GM19193 (cell line): Measurements from ENCODE around the gene MRPL30.

Source experiments
- POLR2A ChIP-seq: IDR thresholded peaks from 4 replicates; pipeline ENCODE4 v1.6.1; 2011; ENCODE audit not compliant: insufficient read depth, insufficient read length; ENCODE audit errors: extremely low read depth

MRPL30 gene

DNA sequence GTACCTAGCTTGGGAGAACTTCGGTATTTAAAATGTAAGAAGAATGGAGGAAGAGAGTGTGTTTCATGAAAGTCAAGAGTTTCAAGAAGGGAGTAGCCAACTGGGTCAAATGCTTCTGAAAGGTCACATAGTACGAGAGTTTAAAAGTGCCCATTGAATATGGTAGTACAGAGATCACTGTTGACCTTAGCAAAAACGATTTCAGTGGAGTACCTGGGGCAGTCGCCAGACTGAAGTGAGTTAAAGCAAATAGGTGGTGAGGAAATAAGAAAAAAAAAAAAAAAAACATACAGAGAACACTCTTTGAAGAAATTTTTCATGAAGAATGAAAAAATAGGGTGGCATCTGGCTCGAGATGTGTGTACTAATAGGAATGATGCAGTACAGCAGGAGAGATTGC, 14.8 kb upstream of the MRPL30 start:
- TF ChIP-seq POLR2A, result no peak

DNA sequence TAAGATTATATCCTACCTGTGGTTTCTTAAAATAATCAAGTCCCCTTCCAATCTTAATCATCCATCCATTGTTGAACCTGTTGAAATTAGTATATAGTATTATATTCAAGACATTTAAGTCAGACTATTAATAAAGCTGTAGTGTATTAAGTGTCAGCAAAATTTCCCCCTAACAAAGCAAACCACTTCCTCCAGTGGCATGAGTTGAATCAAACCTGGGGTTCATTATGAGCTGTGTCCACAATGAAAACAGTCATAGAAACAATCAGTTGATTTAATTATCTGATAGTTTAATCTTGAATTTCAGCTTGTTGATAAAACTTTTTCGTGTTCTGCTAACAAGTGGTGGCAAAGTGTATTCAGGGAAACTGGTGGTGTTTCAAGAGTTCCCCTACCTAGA, 11.4 kb upstream of the MRPL30 start:
- TF ChIP-seq POLR2A, result no peak

DNA sequence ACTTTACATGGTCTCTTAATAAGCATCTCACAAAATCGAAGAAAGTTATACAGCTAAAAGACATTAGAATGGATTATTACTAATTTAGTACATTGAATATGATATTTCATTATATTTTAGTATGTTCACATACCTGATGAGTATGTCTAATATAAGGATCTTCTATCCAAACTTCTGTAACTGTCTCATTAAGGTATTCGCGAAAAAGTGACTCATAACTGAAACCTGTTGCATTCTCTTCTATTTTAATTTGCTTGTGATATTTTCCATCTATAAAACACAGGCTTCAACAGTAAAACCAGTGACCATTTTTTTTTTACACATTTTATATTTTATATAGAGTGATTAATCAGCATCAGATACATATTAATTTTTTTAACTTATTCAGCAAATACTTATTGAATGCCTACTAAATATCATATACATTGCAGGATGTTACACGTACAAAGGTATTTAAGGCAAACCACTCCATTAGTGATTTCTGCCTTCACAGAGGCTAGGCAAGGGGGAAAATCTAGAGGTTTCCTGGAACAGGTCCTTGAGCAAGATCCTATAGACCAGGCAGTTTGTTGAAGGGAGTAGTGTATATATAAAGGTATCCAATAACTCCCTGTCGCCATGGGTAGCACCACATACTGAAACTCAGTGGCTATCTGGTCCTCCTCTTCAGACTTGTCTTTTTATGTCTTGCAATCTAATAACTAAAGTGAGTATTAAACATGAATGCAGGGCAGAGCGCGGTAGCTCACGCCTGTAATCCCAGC, 9.4 kb upstream of the MRPL30 start:
- no peak for TF ChIP-seq POLR2A

DNA sequence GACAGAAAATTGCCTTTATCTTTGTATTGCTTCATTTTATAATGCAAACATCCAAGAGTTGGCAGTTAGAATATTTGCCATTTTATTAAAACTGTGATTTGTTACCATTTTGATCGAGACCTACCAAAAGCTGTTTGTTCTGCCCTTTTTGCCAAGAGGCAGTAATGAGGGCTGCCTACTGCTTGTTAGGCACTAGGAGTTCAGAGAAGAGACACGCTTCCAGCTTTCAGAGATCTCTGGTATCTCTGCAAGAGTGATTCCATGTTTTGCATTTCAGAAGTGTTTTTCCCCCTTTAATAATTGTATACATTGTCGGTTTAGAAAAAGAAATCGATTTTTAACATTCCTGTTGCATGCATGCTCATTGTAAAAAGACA, 628 bp downstream of the MRPL30 start:
- no peak for TF ChIP-seq POLR2A

DNA sequence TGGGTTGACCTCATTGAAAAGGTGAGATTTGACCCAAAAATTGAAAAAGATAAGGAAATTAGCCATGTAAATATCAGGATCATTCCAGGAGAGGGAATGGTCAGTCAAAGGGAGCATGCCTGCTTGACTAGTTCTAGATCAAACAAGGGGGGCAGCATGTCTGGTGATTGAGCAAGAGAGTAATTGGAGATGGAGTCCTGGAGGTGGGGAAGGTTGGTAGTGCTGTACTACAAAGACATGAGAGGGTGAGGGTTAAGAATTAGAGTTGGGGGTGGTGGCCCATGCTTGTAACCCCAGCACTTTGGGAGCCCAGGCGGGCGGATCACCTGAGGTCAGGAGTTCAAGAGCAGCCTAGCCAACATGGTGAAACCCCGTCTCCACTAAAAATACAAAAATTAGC, 2.0 kb downstream of the MRPL30 start:
- TF ChIP-seq POLR2A, result no peak

DNA sequence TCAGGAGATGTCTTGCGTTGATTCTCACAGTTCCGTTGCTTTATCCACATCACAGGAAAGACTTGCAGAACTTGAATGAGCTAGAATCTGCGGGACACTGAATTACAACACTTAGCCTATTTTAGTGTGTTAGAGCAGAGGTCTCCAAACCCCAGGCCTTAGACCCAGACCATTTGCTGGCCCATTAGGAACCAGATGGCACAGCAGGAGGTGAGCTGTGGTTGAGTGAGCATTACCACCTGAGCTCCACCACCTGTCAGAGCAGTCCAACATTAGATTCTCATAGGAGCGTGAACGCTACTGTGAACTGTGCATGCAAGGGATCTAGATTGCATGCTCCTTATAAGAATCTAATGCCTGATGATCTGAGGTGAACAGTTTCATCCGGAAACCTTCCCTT, 3.8 kb downstream of the MRPL30 start:
- no peak for TF ChIP-seq POLR2A

DNA sequence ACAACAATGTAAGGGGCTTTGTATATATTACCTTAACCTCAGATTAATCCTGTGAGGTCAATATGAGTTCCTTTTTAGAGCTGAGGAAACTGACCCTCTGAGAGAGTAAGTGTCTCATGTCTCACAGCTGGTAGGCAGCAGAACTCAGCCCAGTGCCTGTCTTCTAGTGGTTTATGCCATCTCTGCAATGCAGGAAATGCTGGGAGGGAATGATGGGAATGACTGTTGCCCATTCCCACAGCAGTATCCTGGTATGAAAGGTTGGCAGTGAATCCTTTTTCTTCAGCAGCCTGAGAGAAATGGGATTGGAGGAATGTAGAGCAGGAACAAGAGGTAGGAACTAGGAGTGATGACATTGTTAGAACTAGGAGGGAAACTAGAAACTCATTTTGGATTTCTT, 6.0 kb downstream of the MRPL30 start:
- TF ChIP-seq POLR2A, result no peak

DNA sequence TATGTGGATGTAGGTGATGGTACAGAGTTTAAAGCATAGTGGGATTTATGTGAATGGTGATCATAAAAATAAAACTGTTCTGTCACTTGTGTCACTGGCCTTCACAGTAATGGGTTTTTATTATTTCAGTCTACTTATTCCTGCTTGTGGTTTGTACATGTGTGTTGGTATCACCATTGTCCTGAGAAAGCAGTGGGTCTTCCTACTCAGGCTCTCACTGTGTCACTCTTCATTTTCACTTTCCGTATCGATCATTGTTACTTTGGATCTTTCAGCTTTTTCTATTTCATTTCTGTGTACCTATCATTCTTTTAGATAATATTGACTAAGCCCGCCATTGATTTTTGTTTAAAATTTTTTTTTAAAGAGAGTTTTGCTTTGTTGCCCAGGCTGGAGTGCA, 7.4 kb downstream of the MRPL30 start:
- no peak for TF ChIP-seq POLR2A

DNA sequence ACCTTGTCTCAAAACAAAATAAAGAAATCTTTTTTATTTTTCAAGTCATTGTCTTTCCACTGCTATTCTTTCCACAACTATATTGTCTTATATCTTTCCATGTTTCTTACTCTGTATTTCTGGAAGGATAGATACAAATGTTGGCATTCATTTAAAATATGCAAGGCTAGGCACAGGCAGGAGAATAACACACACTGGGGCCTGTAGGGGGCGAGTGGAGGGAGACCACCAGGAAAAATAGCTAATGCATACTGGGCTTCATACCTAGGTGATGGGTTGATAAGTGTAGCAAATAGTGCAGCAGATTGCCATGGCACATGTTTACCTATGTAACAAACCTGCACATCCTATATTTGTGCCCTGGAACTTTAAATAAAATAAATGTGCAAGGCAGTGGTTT, 9.6 kb downstream of the MRPL30 start:
- TF ChIP-seq POLR2A, result no peak

DNA sequence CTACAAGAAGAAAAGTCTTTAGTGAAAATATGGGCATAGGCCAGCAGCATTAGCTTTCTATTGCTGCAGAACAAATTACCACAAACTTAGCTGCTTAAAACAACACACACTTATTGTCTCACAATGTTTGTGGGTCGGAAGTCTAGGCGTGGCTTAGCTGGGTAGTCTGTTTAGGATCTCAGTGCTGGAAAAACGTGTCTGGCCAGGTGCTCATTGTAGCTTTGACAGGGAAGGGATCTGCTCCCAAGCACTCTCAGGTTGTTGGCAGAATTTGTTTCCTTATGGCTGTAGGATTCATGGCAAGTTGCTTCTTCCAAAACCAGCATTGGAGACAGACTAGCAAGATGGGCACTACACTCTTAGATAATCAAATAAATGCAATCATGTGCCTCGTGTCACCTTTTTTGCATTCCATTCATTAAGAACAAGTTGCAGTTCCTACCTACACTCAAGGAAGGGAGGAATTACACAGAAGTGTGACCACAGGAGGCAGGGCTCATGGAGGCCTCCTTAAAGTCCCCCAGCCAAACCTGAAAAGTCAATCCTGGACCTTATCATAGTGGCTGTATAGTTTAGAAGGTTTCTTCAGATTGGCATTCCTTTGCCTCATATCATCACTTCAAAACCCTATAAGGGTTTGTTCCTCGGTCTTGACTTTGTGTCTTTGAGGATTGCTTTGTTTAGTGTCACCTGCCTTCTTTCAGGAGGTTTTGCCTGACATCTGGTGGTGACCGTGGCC, 17.3 kb downstream of the MRPL30 start:
- TF ChIP-seq POLR2A, result no peak

DNA sequence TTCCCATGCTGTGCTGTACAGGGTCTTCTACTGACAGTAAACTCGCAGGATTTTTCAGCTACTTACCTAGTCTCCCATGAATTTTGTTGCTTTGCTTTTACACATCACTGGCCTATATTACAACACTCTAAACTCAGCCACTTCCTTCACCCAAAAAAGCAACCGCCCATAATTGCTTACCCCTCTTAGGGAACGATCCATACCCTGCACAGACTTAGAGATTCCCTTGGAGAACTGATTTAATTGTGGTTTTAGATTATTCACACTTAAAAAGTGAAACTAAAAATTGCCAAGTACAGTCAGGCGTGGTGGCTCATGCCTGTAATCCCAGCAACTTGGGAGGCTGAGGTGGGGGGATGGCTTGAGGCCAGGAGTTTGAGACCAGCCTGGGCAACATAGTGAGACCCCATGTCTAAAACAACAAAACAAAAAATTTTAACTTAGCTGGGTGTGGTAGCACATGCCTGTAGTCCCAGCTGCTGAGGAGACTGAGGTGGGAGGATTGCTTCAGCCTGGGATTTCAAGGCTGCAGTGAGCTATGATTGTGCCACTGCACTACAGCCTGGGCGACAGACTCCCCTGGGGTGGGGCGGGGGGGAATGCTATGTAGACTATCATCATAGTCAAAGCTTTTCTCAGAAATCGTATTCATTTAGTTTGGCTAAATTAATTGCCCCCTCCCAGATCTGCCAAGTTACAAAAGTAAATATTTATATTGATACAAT, 19.3 kb downstream of the MRPL30 start:
- TF ChIP-seq POLR2A, result no peak

DNA sequence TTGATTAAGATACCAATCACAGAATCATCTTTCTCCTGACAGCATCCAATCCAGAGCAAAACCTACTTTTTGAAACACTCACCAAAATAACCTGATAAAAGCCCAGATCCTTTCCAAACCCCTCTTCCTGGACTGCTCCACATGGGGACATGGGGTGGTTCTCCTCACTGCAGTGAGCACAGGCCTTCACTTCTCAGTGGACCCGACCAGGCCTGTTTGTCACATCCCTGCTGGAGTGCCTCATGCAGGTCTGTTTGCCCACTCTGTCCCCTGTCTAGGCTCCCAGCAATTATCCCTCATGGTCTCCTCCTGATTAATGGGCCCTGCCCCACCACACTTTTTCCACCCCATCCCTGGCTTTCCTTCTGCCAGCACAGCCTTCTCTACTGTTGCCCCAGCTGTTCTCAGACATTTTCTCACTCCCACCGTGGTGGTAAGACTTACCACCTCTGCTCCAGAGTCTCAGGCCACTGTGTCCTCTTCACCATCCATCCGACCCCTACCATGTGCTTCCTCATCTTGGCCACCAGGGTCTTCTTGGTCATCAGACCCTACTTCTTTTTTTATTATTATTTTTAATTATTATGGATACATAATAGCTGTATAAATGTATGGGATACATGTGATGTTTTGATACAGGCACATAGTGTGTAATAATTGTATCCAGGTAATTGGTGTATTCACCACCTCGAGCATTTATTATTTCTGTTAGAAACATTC, 21.1 kb downstream of the MRPL30 start:
- TF ChIP-seq POLR2A, result no peak

DNA sequence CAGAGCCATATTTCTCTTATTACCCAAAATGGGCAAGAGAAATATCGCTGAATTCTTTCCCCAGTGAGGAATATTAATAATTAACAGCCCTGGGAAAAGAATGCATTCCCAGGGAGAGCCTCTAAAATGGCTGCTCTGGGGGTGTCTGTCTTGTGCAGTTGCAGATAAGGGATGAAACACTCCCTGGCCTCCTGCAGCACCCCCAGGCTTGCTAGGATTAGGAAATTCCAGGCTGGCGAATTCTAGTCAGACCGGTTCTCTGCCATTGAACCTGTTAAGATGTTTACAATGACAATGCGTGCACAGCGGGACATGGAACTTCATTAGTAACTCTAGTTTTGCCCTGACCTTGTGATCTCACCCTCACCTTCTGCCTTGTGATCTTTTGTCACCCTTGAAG, 24.5 kb downstream of the MRPL30 start:
- TF ChIP-seq POLR2A, result no peak

DNA sequence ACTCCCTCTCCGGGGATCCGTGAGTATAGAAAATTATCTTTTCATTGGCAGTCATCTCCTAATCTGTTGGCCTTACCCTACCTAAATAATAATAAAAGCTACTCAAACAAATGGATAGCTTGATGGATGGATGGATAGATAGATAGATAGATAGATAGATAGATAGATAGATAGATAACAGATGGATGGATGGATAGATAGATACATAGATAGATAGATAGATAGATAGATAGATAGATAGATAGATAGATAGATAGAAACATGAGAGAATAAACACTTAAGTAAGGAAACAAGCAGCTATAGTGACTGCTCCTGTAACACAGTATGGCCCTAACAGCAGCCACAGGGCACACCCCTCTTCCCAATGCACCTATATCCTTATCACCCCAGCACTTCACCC, 35.1 kb downstream of the MRPL30 start:
- no peak for TF ChIP-seq POLR2A

DNA sequence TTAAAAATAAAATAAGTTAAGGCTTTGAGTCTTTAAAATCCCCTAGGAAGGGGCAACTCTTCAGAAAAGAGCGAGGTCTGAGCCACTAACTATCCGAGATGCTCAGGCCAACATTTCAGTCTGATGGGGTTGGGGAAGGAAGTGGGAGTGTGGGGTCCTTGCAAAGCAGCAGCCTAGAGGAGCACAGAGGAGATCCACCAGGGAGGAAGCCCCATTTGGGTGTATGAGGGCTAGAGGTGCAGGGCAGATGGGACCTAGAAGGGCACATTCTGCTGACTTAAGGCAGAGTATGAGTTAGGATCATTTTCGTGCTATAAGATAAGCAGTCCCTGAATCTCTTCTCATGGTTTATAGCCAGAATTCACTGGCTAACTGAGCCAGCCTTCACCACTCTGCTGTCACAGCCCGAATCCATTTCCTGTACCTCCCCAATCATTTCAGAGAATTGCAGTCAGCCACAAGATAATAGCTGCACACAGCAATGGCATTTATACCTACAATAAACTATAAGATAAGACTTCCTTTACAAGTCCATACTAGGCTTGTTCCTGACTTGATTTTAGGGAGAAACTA, 37.0 kb downstream of the MRPL30 start:
- TF ChIP-seq POLR2A, result no peak
